Astrocyte (in vitro differentiated cells and primary cell): Measurements from ENCODE around the gene ABCA7.

Experiments used
- CTCF ChIP-seq: IDR thresholded peaks from 2 replicates; pipeline ENCODE4 v1.5.1; 2011; ENCODE audit warnings: low read depth, mild to moderate bottlenecking, inconsistent platforms, low read length, moderate library complexity; ENCODE audit not compliant: insufficient read depth
- EZH2 ChIP-seq: IDR thresholded peaks from 2 replicates; pipeline ENCODE4 v1.6.1; 2012; ENCODE audit warnings: mild to moderate bottlenecking, low read length, inconsistent platforms; ENCODE audit not compliant: insufficient read depth

- TF ChIP-seq CTCF (no peak), EZH2 (no peak)
Observed at GRCh38 chr19:1094978-1095701, 55.2 kb downstream of the ABCA7 start, which contains the start of gene POLR2E.
